GM21423 (cell line): ENCODE results near the gene AGAP3.

Experiments
- ATAC-seq: cut with Tn5 transposase; IDR thresholded peaks from one replicate; pipeline ENCODE4 v1.9.1; 2021; ENCODE audit warnings: mild to moderate bottlenecking, moderate library complexity; ENCODE audit not compliant: unreplicated experiment

Gene AGAP3

DNA sequence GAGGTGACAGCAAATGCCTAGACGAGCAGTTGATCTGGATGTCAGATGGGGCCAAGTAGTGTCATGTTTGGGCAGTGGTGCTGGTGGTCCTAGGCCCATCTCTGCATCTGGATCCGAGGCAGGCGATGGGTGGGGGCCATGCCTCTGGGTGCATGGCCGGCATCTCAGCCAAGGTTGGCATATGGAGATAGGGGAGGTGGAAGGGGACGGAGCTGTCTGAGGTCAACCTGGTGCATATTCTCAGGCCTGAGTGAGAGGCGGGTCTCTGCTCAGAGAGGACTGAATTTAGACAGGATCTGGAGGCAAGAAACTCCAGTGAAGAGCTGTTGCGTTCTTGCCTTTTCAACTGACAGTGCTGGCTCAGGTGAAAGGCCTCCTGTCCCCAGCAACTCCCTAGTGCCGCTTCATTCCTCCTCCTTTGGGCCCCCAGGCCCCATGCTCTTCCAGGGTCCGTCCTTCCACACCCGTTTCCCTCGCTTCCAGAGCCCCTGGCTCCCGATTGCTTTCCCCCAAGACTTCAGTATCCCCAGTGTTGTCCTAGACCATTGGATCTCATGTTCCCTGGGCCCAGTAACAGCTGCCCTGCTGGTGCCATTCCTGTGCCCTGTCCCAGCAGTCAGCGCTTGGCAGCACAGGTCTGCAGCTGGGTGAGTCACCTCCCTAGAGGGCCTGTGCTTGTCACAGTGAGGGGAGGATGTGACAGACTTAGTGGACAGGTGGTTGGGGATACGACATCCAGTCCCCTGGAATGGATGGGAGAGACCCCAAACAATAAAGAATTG lies 48.7 kb downstream of the AGAP3 start:
- no peak for ATAC-seq

DNA sequence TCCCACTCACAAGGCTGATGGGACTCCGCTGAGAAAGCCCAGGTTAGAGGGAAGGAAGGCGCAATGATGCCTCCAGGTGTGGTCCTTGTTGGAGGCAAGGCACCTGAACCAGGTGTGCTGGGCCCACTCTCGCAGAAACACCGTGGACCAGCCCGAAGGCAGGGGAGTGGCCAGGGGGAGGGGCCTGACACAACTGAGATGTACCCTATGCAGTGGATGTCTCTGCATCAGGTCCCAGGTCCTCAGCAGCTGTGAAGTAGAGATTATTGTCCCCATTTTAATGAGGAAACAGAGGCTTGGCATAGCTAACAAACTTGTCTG lies 49.2 kb downstream of the AGAP3 start:
- ATAC-seq, result no peak

DNA sequence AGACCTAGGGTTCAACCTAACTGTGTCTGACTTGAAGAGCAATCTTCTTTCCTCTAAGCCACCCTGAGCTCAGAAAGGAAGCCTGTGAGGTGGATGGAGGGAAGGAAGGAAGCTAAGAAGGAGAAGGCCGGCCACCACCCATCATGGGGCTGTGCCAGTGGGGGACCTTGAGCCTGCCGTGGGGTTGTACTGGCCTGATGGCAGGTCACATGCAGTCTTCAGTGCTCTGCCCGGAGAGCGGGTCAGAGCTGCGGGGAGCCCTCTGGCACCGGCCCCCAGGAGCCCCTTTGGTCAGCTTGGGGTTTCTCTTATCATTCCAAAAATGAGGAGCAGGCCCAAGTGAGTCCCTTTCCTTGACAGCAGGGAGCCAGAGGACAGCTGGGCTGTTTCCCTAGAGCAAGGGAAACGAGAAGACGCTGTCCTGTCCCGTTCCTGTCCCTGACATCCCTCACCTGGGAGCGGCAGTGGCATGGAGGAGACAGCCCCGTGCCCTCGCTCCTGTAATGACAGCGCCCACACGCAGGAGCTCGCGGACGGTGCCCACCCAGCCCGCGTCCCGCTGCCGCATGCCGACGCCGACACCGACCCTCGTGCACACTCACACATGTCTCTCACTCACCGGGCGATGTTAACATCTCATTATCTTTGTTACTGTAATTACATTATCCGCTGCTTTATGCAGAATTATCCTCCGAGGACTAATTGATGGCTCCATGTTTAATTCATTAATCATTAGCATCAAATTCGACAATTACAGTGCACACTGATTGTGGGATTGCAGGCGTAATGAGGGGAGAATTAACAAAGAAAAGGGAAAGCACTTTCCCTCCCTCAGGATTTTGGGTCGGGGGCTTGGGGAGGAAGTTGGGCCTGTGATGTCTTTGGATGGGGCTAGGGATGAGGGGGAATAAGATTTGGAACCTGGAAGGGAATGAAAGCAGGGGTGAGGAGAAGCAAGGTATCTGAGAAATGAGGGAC lies 49.9 kb downstream of the AGAP3 start:
- no peak for ATAC-seq

DNA sequence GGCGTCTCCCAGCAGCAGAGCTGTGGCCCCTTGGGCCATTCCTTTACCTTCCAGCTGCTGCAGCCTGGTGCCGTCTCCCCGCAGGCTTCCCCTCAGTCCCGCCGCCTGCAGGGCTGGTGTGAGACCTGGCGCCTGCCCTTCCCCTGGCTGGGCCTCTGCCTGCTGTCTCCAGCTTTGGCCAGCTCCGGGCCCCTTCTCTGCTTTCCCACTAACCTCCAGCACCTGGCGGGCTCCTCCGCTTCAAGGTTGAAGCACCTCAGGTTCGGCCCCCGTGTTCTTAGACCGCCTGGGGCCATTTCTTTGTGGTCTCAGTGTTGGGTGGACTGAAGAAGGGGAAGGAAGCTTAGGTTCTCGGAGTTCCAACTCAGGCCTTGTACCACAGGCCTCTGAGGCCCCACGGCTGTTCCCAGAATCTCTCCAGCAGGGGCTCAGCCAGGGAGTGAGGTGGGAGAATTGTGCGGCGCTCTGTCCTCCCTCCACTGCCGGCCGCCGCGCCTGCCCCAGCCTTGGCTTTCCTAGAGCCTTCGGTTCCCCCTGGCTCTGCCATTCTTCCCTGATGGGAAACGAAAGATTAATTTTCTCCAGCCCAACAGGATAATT lies 50.9 kb downstream of the AGAP3 start:
- no peak for ATAC-seq

DNA sequence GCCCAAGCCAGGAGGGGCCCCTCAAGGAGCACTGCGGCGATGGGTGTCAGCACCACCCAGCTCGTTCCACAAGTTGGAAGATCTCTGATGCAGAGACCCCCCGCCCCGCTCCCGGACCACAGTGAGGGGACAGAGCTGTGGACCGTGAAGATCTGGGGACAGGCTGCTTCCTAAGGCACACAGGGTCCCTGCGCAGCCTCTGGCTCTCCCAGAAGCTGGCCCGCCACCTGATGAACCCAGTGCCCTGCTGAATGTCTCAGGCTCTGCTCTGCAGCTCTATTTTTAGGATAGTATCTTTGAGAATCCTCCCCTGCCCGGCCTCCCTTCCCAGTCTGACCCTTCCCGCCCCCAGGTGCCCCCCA lies 51.5 kb downstream of the AGAP3 start:
- ATAC-seq, result no peak

DNA sequence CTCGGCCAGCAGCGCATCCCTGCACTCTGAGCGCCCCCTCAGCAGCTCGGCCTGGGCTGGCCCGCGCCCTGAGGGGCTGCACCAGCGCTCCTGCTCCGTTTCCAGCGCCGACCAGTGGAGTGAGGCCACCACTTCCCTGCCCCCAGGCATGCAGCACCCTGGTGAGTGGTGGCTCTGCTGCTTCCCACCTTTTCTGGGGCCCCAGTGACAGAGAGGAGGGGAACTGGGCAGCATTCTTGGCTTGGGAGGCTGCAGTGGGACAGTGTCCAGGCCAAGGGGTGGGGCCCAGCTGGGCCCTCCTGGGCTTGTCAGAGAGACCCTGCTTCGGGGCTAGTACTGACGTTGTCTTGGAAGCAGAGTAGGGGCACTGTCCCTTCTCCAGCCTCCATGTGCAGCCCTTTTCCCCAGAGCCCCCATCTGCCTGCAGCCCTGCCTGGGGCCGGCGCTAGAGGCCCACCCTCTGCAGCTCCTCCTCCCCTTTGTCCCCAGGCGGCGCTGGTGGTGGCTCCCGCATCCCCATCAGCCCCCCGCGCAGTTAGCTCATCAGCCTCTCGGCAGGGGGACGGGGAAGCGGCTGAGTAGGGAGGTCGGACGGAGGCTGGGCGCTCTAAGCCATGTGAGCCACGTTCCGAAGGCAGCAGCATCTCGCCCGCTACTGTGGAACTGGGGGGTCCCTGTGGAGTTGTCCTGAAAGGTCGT lies 52.0 kb downstream of the AGAP3 start:
- no peak for ATAC-seq

DNA sequence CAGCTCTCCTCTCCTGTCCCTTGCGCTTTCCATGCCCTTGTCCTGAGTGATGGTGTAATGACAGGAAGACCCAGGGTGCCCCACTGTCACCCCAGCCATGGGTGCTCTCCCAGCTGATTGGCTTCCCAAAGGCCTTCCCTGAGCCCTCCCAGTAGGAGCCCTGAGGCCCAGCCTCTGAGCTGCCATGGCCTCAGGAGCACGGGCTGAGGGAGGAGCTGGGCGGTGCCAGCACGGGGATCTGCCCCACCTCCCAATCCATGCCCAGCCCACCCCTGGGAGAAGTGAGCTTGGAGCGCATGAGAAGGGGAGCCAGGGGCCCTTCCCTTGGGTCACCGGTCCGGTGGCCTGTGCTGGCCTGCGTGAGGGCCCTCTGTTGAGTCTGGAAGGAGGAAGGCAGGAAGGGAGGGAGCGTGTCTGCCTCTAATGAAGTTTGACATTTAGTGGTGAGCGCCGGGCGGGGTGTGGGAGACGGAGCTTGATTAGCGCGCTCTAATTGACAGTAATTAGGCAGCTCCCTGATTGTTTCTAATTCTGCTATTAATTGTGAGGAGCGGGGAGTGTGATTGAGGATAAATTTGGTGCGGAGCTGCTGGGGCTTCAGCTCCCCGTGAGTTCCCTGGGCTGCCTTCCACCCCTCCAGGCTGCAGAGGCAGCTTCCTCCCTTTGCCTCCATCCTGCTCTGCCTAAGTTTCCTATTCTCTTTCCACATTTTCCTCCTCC lies 53.0 kb downstream of the AGAP3 start:
- no peak for ATAC-seq

DNA sequence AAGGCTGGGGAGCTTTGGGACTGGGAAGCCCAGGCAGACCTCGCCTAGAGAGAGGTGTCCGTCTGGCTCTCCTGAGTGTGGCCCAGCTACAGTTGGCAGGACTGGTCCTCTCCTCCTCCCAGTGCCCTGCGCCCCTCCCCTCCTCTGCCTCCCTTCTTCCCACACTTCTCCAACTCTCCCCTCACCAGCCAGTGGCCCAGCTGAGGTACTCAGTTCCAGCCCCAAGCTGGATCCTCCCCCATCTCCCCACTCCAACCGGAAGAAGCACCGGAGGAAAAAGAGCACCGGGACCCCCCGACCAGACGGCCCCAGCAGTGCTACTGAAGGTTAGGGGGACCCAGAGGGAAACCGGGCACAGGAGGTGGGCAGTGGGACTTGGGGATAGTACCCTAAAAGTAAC lies 53.5 kb downstream of the AGAP3 start:
- no peak for ATAC-seq

DNA sequence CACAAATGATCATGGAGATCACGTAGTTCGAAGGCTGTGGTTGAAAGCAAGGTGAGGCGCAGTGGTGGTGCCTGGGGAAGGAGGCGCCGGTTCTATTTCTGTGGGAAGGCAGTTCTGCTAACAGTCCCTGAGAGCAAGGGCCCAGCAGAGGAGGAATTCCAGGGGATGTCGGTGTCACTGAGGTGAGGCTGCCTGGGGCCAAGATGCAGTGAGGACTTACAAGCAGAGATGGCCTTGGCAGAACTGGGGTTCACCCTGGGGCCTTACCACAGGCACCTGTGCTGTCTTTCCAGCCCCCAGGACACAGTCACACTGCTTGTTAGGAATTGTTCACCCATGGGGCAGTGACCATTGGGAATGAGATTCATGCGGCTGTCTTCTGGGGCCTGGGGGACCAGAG lies 54.6 kb downstream of the AGAP3 start:
- ATAC-seq, result no peak

DNA sequence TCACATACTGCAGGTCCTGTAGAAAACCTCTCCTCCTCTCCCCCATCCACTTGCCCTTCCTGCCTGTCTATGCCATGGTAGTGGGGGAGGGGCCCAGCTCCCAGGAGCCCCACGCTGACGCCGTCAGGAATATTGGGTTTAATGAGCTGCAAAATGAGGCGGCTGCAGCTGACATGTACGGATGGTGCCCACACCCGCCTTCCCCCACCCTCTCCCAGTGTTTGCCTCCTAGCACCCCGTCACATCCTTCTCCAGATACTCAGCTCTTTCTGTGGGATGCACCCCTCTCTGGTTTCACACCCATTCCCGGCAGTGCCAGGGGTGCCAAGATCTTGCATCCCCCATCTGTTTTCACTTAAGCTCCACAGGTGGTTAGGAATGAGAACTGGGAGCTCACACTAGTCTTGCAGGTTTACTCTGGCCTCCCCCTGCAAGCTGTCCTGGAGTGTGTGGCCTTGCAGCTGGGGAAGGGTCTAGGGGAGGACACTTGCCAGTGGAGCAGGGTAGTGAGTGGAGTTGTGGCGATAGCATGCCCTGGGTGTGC lies 55.1 kb downstream of the AGAP3 start:
- no peak for ATAC-seq

DNA sequence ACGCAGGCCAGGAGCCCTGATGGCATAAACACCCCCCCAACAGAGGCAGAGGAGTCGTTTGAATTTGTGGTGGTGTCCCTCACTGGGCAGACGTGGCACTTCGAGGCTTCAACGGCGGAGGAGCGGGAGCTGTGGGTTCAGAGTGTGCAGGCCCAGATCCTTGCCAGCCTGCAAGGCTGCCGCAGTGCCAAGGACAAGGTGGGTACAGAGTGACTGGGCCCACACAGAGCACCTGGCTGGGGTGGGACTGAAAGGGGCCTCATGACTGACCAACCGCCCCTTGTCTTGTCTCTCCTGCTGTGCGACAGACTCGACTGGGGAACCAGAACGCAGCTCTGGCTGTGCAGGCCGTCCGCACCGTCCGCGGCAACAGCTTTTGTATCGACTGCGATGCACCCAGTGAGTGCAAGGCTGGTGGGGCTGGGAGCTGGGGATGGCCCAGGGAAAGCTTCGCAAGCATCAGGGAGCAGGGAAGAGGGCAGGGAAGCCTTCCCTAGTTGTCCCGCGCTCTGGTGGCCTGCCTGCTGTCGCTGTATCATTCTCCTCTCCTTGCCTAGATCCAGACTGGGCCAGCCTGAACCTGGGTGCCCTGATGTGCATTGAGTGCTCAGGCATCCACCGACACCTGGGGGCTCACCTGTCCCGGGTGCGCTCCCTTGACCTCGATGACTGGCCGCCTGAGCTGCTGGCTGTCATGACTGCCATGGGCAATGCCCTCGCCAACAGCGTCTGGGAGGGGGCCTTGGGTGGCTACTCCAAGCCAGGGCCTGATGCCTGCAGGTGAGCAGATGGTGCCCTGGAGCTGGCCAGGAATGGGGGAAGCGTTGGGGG lies 55.8 kb downstream of the AGAP3 start:
- ATAC-seq, result no peak

DNA sequence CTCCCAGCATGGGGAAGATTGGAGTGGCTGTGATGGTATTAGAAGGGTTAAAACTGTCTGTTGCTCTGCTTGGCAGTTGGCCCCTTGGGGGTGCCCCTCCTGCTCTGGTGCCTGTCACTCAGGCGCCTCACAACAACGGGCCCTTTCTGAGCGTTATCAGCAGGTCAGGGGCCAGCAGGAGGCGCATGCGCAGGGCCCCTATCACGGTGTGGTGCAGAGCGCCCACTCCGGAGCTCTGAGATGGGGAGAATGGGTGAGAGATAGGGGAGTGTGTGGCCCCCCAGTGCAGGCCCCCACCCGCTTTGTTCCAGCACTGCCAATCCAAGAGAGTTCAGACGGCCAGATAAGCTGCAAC lies 56.4 kb downstream of the AGAP3 start:
- ATAC-seq, result no peak

DNA sequence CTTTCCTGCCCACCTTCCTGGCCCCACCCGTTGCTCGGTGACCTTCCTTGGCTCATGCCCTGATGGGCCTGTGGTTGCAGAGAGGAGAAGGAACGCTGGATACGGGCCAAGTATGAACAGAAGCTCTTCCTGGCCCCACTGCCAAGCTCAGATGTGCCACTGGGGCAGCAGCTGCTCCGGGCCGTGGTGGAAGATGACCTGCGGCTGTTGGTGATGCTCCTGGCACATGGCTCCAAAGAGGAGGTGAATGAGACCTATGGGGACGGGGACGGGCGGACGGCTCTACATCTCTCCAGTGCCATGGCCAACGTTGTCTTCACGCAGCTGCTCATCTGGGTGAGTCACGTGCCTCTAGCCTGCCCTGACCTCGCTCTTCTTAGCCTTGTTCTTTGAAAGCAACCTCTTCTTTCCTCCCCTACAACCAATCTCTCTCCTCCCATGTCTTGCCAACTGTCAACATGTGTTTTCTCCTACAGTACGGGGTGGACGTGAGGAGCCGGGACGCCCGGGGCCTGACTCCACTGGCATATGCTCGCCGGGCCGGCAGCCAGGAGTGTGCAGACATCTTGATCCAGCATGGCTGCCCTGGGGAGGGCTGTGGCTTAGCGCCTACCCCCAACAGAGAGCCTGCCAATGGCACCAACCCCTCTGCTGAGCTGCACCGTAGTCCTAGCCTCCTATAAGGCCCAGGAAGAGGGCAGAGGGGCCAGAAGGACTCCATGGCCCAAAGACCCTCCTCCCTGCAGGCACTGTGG lies 57.2 kb downstream of the AGAP3 start:
- ATAC-seq, result no peak

DNA sequence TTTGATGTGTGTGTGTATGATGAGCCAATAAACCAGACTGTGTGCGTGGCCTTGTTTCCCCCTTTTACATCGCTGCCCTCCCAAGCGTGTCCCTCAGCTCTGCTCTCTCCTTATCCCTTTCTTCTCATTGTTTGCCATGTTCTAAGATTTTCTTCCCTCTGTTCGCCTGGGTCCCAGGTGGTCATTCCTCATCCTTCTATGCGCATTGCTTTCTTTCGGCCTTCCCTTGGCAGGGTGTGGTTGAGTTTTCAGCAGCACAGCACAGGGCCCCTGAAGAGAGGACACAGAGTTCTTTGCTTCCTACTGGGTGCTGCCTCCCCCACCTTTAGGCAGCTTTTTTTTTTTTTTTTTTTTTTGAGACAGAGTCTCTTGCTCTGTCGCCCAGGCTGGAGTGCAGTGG lies 58.1 kb downstream of the AGAP3 start:
- no peak for ATAC-seq

DNA sequence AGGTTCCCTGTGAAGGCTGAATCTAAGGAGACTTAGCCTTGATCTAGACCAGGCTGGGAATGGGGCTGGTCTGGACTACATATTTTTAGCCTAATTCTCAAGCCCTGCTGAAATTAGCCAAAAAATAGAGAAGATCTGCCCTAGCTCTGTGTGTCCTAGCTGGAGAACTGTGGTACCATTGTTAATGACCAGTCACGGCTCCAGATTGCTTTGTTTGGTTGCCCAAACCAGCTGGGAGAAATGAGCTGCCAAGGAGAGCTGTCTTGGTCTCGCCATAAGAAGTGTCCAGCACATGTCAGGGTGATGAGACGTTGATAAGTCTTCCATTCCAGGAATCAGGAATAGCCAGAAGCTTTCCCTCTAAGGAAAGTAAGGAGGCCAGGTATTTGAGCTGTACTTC lies 60.5 kb downstream of the AGAP3 start:
- ATAC-seq, result no peak

DNA sequence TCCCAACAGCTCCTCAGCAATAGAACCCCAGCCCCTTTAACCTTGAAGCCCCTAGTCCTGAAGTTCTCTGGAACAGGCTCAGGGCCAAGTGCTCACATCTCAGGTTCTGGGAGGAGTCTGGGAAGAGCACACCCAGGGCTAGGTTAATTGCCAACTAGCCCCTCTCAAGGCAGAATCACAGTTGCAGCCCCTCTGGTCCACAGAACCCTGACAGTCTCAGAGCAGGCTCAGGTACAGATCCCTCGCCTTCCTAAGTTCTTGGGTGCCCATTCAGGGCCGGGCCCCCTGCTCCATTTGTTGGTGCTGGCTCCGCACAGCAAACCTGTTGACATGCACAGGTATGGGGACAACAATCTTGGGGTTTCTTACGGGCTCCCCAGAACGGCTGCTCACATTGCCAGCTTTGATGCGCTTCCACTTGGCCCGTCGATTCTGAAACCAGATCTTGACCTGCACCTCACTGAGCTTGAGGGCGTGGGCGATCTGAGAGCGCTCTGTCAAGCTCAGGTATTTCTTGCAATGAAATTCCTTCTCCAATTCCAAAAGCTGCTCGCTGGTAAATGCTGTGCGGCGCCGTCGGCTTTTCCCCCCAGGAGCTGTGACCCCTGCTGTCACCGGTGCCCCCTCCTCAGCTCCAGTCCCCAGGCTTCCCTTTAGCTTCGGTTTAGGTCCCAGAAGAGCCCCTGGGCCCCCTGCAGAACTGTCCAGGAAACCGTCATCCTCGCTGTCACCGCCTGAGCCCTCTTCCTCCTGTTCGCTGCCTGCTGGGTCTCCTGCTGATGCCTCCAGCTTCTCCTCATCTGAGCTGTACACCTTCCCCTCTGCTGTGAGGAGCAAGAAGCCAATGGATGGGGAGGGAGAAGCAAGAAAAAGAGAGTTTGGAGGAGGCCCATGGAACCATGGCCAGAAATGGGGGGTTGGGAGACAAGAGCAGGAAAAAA lies 62.3 kb downstream of the AGAP3 start:
- ATAC-seq, result no peak

DNA sequence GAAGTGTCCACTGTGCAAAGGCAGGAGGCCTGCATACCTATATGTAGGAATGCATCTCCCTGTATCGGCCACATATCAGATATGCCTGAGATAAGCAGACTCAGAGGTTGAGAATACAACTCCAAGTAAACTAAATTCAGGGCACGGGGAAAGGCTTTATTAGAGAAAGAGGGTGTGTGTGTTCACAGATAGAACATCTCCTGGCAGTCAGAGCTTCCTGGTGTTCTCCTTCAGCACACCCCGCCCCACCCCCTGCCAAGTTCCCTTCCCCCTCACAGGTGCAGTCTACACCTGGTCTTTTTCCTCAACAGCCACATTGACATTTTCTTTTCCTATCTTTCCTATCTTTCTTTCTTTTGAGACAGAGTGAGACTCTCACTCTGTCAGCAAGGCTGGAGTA lies 64.1 kb downstream of the AGAP3 start:
- ATAC-seq, result no peak
